Measurements from ENCODE around the gene BHLHA15.

The BHLHA15 gene

DNA sequence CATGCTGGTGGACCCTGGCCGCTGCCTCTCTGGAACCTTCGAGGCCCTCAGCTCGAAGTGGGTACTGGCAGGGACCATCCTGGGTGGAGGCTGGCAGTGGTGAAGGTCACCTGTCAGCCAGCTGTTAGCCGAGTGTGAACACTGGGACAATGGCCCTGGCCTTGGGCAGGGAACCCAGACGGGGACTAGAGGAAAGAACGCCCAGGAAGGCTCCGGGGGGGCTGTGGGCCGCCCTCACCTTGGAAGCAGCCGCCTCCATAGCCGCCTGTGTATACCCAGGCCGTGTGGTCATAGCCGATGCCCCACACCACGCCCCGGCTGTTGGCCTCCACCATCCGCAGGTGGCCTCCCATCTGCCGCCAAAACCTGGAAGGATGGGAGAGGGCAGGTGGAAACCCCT is 17.6 kb downstream of the BHLHA15 start:
- no peak for DNase-seq

GRCh38 chr7:98229441-98229840 is 18.2 kb downstream of the BHLHA15 start:
- peak; percentile 22 for DNase-seq

GRCh38 chr7:98229991-98230745 is 18.9 kb downstream of the BHLHA15 start:
- DNase-seq = no peak

DNA sequence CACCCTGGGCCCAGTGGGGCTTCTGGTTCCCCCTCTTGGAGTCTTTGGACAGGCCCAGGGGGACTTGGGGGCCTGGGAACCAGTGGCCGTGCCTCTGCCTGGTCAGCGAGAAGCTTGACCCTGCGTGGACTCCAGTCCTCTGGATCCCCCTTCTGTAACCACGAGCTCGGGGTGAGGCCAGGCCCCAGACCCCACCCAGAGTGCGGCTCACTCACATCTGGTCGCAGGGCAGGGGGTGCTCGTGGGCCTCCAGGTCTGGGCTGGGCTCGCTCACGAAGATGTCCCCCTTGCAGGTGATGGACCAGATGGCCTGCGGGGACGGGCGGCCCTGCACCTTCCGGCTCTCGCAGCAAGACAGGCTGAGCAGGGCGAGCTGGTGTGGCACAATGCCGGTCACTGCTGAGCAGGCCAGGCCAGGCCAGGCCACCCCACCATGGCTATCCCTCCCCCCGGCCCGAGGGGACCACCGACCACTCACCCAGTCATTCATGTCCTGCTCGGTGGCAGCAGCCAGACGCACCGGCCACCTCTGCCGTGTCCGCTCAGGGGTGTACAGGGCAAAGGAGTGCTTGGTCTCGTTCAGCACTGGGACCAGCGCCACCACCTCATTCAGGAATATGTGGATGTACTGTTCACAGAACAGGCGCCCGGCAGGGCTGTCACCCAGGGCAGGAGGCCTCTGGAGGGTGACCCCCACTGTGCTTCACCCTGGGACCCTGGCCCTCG is 19.7 kb downstream of the BHLHA15 start:
- peak; percentile 21 for DNase-seq

- peak; percentile 18 for DNase-seq
Measured at GRCh38 chr7:98231493-98232262, 20.4 kb downstream of the BHLHA15 start.

- peak; percentile 26 for DNase-seq
Measured at GRCh38 chr7:98232263-98232585, 21.0 kb downstream of the BHLHA15 start.

GRCh38 chr7:98232799-98233198 is 21.6 kb downstream of the BHLHA15 start:
- DNase-seq = no peak

- peak; percentile 17 for DNase-seq
Measured at GRCh38 chr7:98233219-98234070, 22.2 kb downstream of the BHLHA15 start.

DNA sequence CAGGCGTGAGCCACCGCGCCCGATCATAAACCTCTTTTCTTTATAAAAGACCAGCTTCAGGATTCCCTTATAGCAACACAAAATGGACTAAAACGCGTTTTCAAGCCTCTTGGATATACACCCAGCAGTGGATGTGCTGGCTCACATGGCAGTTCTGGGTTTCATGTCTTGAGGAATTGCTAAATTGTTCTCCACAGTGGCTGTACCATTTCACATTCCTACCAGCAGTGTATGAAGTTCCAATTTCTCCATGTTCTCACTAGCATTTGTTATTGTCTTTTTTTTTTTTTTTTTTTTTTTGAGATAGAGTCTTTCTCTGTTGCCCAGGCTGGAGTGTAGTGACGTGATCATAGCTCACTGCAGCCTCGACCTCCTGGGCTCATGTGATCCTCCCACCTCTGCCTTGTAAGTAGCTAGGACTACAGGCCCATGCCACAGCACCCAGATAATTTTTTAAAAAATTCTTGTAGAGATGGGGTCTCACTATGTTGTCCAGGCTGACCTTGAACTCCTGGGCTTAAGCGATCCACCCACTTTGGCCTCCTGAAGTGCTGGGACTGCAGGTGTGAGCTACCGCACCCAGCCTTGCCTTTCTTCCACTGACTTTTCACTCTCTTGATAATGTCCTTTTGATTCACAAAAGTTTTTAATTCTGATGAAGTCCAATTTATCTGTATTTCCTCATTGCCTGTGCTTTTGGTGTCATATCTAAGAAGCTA is 23.3 kb downstream of the BHLHA15 start:
- DNase-seq = peak; percentile 8

DNA sequence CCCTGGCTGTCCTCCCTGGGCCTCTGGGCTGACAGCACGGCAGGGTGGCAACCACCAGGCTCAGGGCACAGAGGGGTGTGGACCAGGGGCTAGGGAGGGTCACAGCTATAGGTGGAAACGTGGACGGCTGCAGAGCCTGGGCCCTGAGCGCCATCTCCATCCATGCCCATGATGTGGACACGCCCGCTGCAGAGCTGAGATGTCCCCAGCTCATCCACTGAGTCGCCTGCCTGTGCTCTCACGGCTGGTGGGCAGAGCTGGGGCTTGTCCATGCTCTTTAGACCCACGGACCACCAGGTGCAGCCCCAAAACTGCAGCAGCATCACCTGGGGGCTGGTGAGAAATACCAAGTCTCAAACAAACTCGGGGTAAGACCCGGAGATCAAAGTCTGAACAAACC is 24.7 kb downstream of the BHLHA15 start:
- peak; percentile 13 for DNase-seq

DNA sequence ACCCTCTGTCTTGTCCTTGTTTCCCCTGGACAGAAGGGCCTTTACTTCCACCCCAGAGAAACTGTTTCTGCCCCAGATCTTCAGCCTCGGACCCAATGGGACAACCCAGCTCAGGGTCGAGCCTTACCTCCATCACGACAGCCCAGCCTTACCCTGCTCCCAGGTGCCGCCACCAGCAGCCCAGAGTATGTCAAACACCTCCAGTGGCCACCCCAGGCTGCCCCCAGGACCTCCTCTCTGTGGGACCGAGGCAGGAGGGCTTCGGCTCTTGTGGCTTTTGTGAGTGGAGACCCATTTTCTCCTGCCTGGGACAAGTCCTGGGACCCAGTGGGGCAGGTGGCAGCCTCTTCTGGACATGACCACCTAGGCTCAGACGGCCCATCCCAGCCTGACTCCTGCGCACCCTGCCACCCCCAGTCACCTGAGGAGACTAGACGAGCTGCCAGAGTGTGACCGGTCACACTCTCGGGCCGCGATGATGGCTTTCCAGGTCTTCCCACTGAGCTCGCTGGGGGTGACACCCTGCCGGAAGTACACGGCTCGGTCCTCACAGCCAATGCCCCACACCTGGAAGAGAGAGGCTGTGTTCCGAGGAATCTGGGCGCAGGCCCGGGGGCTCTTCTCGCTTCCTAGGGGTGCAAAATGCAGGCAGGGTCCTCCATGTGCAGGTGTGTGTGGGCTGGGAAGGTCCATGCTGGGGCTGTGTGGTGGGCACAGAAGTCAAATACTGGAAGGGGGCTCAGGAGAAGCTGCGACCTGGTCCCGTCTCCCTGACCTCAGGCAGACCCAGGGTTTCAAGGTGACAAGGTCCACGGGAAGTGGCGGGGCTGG is 25.3 kb downstream of the BHLHA15 start:
- DNase-seq = peak; percentile 6

GRCh38 chr7:98238076-98238475 is 26.8 kb downstream of the BHLHA15 start:
- peak; percentile 11 for DNase-seq

DNA sequence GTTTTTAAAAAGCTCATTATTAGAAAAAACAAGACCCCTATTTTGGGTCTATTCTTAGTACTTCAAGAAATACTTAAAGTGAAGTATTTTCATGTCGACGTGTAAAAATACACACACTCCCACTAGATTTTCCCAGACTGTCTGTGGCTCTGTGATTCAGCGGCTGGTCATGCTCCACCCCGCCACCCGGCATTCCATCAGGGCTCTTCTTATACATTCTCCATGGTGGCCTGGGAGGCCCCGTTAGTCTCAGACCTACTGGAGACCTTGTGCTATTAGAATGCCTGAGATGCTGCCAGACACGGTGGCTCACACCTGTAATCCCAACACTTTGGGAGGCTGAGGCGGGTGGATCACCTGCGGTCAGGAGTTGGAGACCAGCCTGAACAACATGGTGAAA is 27.7 kb downstream of the BHLHA15 start:
- DNase-seq = no peak

GRCh38 chr7:98240961-98241673 is 29.9 kb downstream of the BHLHA15 start:
- peak; percentile 25 for DNase-seq

GRCh38 chr7:98241674-98242241 is 30.5 kb downstream of the BHLHA15 start:
- no peak for DNase-seq

GRCh38 chr7:98242342-98242741 is 31.1 kb downstream of the BHLHA15 start:
- DNase-seq = peak; percentile 14

DNA sequence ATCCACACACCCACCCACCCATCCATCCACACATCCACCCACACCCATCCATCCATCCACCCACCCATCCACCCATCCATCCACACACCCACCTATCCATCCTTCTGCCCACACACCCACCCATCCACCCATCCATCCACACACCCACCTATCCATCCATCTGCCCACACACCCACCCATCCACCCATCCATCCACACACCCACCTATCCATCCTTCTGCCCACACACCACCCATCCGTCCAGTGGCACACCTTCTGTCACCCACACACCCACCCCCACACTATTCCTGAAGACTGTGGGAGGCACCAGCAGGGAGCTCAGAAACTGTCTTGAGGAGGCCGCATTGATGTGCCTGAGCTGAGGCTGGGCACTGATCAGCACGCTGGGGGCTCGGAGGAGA is 31.7 kb downstream of the BHLHA15 start:
- no peak for DNase-seq

DNA sequence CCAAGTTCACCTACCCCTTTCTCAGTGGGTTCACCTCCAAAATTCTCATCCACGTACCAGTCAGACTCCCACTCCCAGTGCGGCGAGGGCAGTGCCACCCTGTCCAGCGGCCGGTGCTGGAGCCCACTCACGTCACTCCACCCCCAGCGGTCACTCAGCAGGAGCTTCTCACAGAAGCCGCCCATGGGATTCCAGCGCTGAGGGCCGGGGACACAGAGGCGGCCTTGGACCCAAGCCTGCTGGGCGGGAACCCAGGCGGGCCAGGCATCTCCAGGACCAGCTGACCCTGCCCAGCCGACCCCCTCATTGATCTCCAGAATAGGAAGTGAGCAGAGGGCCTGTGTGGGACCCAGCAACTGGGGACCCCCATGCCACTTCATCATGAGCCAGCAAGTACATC is 33.6 kb downstream of the BHLHA15 start:
- peak; percentile 19 for DNase-seq

DNA sequence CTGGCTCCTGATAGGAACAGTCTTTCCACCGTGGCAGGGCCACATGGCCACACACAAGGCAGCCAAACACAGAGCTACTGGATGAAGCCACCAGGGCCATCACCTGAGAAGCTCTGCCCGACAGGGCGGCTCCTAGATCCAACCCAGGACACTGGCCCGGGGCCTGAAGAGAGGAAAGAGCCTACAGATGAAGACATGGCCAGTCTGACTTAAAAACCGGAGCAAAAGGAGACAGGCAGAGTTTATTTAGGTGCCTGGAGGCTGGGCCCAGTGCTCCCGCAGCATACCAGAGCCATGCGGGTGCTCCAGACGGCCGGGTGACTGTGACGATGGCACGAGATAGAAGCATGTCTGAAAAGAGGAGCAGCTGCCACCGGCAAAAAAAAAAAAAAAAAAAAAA is 36.9 kb downstream of the BHLHA15 start:
- no peak for DNase-seq

DNA sequence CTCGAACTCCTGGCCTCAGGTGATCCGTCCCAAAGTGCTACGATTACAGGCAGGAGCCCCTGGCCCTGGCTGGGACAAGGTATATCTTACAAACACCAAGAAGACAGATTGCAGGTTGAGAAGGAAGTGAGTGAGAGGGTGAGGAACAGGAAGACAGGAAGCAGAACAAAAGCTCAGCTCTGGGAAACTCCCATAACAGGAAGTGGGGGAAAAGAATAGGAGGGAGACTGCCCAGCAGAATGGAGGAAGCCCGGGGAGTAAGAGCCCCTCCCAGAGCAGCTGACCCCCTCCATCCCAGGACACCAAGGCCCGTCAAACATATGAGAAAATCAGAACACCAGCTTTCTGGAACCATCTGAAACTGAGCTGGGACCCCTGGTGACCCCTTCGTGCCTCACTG is 37.9 kb downstream of the BHLHA15 start:
- DNase-seq = no peak

Data from left hindlimb (tissue), 1 donor.